Measurements from ENCODE around the gene ASNSD1. TPM values are rescaled to one million over a fixed set of nuclear protein-coding genes. Genes with fewer than 3 reads are reported as not detected.

Gene ASNSD1
- total and polyA plus RNA-seq, 2 of the 13 experiments (the other 11 are each of a cell fraction or from before 2014, with no cell fraction given) = 35.1 to 96.6 TPM

DNA sequence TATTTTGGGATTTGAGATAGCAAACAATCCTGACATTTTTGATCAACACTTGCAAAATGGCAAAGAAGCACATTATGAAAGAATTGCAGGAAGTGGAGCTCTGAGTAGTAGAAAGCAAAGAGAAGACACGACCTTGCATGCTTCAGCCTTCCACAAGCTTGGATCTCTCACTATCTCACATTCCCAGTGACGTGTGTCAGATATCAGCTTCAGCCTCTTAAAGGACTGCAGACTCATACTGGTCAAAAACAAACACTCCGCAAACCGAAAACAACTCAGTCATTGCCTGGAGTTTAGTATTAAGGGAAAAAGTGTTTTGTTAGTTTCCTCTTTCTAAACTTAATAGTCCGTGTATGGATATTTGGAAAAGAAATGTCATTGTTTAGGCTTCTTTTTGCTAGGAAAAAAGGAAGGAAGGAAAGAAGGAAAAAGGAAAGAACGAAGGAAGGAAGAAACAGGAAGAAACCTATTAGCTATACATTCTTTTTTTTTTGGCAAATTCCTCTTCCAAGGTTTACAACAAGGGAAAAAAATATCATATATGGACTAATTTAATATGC lies 48.1 kb upstream of the ASNSD1 start (continued):
- TF ChIP-seq, protein P1, sequence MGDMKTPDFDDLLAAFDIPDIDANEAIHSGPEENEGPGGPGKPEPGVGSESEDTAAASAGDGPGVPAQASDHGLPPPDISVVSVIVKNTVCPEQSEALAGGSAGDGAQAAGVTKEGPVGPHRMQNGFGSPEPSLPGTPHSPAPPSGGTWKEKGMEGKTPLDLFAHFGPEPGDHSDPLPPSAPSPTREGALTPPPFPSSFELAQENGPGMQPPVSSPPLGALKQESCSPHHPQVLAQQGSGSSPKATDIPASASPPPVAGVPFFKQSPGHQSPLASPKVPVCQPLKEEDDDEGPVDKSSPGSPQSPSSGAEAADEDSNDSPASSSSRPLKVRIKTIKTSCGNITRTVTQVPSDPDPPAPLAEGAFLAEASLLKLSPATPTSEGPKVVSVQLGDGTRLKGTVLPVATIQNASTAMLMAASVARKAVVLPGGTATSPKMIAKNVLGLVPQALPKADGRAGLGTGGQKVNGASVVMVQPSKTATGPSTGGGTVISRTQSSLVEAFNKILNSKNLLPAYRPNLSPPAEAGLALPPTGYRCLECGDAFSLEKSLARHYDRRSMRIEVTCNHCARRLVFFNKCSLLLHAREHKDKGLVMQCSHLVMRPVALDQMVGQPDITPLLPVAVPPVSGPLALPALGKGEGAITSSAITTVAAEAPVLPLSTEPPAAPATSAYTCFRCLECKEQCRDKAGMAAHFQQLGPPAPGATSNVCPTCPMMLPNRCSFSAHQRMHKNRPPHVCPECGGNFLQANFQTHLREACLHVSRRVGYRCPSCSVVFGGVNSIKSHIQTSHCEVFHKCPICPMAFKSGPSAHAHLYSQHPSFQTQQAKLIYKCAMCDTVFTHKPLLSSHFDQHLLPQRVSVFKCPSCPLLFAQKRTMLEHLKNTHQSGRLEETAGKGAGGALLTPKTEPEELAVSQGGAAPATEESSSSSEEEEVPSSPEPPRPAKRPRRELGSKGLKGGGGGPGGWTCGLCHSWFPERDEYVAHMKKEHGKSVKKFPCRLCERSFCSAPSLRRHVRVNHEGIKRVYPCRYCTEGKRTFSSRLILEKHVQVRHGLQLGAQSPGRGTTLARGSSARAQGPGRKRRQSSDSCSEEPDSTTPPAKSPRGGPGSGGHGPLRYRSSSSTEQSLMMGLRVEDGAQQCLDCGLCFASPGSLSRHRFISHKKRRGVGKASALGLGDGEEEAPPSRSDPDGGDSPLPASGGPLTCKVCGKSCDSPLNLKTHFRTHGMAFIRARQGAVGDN (CRISPR knock-in tag; IDR thresholded peaks at IDR 0.05) = no peak
- TF ChIP-seq ZNF556 (CRISPR knock-in tag; IDR thresholded peaks at IDR 0.05; ENCODE audit: borderline replicate concordance) (no peak), POLR2AphosphoS5 (IDR thresholded peaks at IDR 0.05; ENCODE audit: low read depth, low read length) (no peak), ZNF367 (CRISPR knock-in tag; IDR thresholded peaks at IDR 0.05; ENCODE audit: borderline replicate concordance) (no peak), ZNF256 (CRISPR knock-in tag; conservative IDR thresholded peaks at IDR 0.05) (no peak), NFE2L2 (IDR thresholded peaks at IDR 0.05; ENCODE audit: low read length) (no peak; the same call in 1 of the 2 replicates), FOXK1 (CRISPR knock-in tag; IDR thresholded peaks at IDR 0.05; ENCODE audit: borderline replicate concordance, low read depth) (no peak), EED (CRISPR knock-in tag; IDR thresholded peaks at IDR 0.05) (no peak), SATB2 (CRISPR knock-in tag; IDR thresholded peaks at IDR 0.05) (no peak), PCBP2 (optimal IDR thresholded peaks at IDR 0.05; ENCODE audit: low read depth, low read length, poor library complexity, severe bottlenecking) (no peak), ZFP41 (CRISPR knock-in tag; IDR thresholded peaks at IDR 0.05; ENCODE audit: borderline replicate concordance) (no peak), KAT7 (CRISPR knock-in tag; IDR thresholded peaks at IDR 0.05; ENCODE audit: borderline replicate concordance) (no peak), PLRG1 (conservative IDR thresholded peaks at IDR 0.05) (no peak)
- TF ChIP-seq, protein P2, sequence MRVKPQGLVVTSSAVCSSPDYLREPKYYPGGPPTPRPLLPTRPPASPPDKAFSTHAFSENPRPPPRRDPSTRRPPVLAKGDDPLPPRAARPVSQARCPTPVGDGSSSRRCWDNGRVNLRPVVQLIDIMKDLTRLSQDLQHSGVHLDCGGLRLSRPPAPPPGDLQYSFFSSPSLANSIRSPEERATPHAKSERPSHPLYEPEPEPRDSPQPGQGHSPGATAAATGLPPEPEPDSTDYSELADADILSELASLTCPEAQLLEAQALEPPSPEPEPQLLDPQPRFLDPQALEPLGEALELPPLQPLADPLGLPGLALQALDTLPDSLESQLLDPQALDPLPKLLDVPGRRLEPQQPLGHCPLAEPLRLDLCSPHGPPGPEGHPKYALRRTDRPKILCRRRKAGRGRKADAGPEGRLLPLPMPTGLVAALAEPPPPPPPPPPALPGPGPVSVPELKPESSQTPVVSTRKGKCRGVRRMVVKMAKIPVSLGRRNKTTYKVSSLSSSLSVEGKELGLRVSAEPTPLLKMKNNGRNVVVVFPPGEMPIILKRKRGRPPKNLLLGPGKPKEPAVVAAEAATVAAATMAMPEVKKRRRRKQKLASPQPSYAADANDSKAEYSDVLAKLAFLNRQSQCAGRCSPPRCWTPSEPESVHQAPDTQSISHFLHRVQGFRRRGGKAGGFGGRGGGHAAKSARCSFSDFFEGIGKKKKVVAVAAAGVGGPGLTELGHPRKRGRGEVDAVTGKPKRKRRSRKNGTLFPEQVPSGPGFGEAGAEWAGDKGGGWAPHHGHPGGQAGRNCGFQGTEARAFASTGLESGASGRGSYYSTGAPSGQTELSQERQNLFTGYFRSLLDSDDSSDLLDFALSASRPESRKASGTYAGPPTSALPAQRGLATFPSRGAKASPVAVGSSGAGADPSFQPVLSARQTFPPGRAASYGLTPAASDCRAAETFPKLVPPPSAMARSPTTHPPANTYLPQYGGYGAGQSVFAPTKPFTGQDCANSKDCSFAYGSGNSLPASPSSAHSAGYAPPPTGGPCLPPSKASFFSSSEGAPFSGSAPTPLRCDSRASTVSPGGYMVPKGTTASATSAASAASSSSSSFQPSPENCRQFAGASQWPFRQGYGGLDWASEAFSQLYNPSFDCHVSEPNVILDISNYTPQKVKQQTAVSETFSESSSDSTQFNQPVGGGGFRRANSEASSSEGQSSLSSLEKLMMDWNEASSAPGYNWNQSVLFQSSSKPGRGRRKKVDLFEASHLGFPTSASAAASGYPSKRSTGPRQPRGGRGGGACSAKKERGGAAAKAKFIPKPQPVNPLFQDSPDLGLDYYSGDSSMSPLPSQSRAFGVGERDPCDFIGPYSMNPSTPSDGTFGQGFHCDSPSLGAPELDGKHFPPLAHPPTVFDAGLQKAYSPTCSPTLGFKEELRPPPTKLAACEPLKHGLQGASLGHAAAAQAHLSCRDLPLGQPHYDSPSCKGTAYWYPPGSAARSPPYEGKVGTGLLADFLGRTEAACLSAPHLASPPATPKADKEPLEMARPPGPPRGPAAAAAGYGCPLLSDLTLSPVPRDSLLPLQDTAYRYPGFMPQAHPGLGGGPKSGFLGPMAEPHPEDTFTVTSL (CRISPR knock-in tag; IDR thresholded peaks at IDR 0.05; ENCODE audit: borderline replicate concordance) = no peak
- TF ChIP-seq, protein P3, sequence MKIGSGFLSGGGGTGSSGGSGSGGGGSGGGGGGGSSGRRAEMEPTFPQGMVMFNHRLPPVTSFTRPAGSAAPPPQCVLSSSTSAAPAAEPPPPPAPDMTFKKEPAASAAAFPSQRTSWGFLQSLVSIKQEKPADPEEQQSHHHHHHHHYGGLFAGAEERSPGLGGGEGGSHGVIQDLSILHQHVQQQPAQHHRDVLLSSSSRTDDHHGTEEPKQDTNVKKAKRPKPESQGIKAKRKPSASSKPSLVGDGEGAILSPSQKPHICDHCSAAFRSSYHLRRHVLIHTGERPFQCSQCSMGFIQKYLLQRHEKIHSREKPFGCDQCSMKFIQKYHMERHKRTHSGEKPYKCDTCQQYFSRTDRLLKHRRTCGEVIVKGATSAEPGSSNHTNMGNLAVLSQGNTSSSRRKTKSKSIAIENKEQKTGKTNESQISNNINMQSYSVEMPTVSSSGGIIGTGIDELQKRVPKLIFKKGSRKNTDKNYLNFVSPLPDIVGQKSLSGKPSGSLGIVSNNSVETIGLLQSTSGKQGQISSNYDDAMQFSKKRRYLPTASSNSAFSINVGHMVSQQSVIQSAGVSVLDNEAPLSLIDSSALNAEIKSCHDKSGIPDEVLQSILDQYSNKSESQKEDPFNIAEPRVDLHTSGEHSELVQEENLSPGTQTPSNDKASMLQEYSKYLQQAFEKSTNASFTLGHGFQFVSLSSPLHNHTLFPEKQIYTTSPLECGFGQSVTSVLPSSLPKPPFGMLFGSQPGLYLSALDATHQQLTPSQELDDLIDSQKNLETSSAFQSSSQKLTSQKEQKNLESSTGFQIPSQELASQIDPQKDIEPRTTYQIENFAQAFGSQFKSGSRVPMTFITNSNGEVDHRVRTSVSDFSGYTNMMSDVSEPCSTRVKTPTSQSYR (CRISPR knock-in tag; IDR thresholded peaks at IDR 0.05; ENCODE audit: borderline replicate concordance) = no peak

All from HepG2 (cell line).